K562 (cell line): ENCODE measurements around the gene RALGPS1. TPM values are rescaled to one million over a fixed set of nuclear protein-coding genes. Genes with fewer than 3 reads are reported as not detected.
A peak's percentile ranks its signal among the peaks of the same experiment; 100 is the strongest.

Experiments
- BRD9 ChIP-seq: fragments of 450-650 bp; IDR thresholded peaks from 2 replicates; pipeline ENCODE4 v1.6.1; 2018; ENCODE audit warnings: low read depth; ENCODE audit not compliant: partially characterized antibody
- DDX20 ChIP-seq: fragments of 450-650 bp; IDR thresholded peaks from 2 replicates; pipeline ENCODE4 v1.6.1; 2016; ENCODE audit warnings: missing genetic modification characterization, low read depth, mild to moderate bottlenecking, missing compliant biosample characterization, moderate library complexity
- GTF2A2 ChIP-seq: IDR thresholded peaks from 2 replicates; pipeline ENCODE4 v1.6.1; 2016; ENCODE audit warnings: mild to moderate bottlenecking, missing genetic modification characterization, missing compliant biosample characterization
- IRF2 ChIP-seq: sonication (generic); formaldehyde crosslinking; IDR thresholded peaks from 2 replicates; pipeline ENCODE4 v1.8.1; 2022; ENCODE audit warnings: mild to moderate bottlenecking, missing genetic modification reagents
- MEF2D ChIP-seq: conservative IDR thresholded peaks from 2 replicates; pipeline ENCODE4 v1.6.1; 2016; ENCODE audit warnings: low read depth, missing genetic modification characterization, missing compliant biosample characterization
- RAD21 ChIP-seq, 2 experiments: fragments of 250-450 bp in 1 of 2; fragments of 450-650 bp in 1 of 2; sonication (Bioruptor Pico) in 1 of 2; formaldehyde crosslinking in 1 of 2; IDR thresholded peaks in 1 of 2; conservative IDR thresholded peaks in 1 of 2; 2 replicates each; pipeline versions ENCODE4 v1.4.0 to v1.8.0; 2020 to 2022; ENCODE audit warnings: mild to moderate bottlenecking in 2 of 2, moderate library complexity in 1 of 2
- RBM14 ChIP-seq: fragments of 200-400 bp; formaldehyde crosslinking; IDR thresholded peaks from 2 replicates; pipeline ENCODE4 v1.6.1; 2018; ENCODE audit warnings: low read depth, mild to moderate bottlenecking, low read length, moderate library complexity, borderline replicate concordance; ENCODE audit not compliant: insufficient read depth
- RBM25 ChIP-seq: fragments of 200-400 bp; formaldehyde crosslinking; IDR thresholded peaks from 2 replicates; pipeline ENCODE4 v1.6.1; 2018; ENCODE audit warnings: low read length, low read depth, moderate library complexity; ENCODE audit not compliant: severe bottlenecking
- RUNX1 ChIP-seq: sonication (generic); IDR thresholded peaks from 2 replicates; pipeline ENCODE4 v1.6.1; 2016; ENCODE audit warnings: antibody characterized with exemption, low read depth
- SMARCA5 ChIP-seq: fragments of 450-650 bp; IDR thresholded peaks from 2 replicates; pipeline ENCODE4 v1.6.1; 2016
- SRSF3 ChIP-seq: fragments of 200-400 bp; formaldehyde crosslinking; IDR thresholded peaks from 2 replicates; pipeline ENCODE4 v1.6.1; 2016; ENCODE audit warnings: mild to moderate bottlenecking, low read length, moderate library complexity; ENCODE audit not compliant: insufficient read depth
- polyA plus RNA-seq, 8 experiments: library from polyadenylated mRNA; depleted of rRNA in 4 of 8; stranded (reverse) in 5 of 8; unstranded in 3 of 8; fragments of >200 nt; fragmentation: Nextera tagmentation in 2 of 8; fragmentation: Illumina TruSeq in 1 of 8; extraction: Ambion mirVana in 2 of 8; extraction: Trizol in 1 of 8; gene quantifications; 2 replicates each; pipeline versions ENCODE4 v1.2.1 to v1.2.3, GENCODE V29; 2011 to 2014; ENCODE audit warnings: inconsistent platforms in 1 of 8, missing spikeins in 1 of 8
- total RNA-seq, 7 experiments: library from RNA; depleted of rRNA in 6 of 7; stranded (reverse); fragments of >200 nt in 6 of 7; fragmentation: Illumina TruSeq in 2 of 7; extraction: Trizol in 2 of 7; gene quantifications; 2 replicates each; pipeline versions ENCODE4 v1.2.1 to v1.2.3, GENCODE V29; 2011 to 2021; ENCODE audit warnings: low replicate concordance in 1 of 7
- TF ChIP-seq, protein P1 (sequence below): fragments of 450-650 bp; formaldehyde crosslinking; IDR thresholded peaks from 2 replicates; pipeline ENCODE4 v1.4.0; 2022; ENCODE audit warnings: missing genetic modification characterization
- TF ChIP-seq, protein P2 (sequence below): sonication (generic); formaldehyde crosslinking; IDR thresholded peaks from 2 replicates; pipeline ENCODE4 v1.5.0; 2020; ENCODE audit warnings: missing genetic modification reagents
- TF ChIP-seq, protein P3 (sequence below): fragments of 450-650 bp; IDR thresholded peaks from 2 replicates; pipeline ENCODE4 v1.6.1; 2014; ENCODE audit warnings: low read depth, mild to moderate bottlenecking, moderate library complexity, borderline replicate concordance

RALGPS1 gene
- total and polyA plus RNA-seq, 9 of the 15 experiments (the other 6 are each of a cell fraction or from before 2014, with no cell fraction given) = 0.04 to 2.6 (median 1.5) TPM

DNA sequence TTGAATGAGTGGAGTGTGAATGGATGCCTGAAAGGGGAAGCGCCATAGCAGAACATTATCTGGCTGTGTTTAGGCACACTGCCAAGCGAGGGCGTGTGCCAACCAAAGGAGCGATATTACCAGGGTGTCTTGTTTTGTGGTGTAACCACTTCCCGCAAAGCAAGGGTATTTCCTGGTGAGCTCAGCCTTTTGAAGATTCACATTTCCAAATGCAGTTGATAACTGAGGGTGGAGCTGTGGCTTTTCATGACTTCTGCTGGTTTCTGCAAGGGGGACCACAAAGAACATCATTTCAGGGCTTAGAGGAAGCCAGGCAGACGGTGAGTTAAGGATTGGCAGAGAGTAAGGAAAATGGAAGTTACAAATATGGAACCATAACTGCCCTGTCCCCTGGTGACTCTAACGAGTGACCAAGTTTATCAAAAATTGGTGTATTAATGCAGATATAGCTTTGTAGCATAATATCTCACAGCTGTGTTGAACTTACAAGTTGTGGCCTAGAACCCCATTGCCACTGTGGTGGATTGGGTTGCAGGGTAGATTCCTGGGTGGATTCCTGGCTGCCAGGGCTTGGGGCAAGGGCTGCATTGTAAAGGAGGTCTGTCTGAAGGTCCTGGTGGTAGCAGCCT is 71.4 kb downstream of the RALGPS1 start (continued):
- TF ChIP-seq, protein P1, sequence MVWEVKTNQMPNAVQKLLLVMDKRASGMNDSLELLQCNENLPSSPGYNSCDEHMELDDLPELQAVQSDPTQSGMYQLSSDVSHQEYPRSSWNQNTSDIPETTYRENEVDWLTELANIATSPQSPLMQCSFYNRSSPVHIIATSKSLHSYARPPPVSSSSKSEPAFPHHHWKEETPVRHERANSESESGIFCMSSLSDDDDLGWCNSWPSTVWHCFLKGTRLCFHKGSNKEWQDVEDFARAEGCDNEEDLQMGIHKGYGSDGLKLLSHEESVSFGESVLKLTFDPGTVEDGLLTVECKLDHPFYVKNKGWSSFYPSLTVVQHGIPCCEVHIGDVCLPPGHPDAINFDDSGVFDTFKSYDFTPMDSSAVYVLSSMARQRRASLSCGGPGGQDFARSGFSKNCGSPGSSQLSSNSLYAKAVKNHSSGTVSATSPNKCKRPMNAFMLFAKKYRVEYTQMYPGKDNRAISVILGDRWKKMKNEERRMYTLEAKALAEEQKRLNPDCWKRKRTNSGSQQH = no peak
- no peak for TF ChIP-seq BRD9
- TF ChIP-seq, protein P2, sequence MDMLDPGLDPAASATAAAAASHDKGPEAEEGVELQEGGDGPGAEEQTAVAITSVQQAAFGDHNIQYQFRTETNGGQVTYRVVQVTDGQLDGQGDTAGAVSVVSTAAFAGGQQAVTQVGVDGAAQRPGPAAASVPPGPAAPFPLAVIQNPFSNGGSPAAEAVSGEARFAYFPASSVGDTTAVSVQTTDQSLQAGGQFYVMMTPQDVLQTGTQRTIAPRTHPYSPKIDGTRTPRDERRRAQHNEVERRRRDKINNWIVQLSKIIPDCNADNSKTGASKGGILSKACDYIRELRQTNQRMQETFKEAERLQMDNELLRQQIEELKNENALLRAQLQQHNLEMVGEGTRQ (CRISPR knock-in tag) = no peak
- TF ChIP-seq RAD21 (CRISPR knock-in tag; conservative IDR thresholded peaks at IDR 0.05 in 1 of 2, IDR thresholded peaks at IDR 0.05 in 1 of 2) = peak in 1 of 2 experiments; percentile 37; a peak in 1 of 4 replicates
- no peak for TF ChIP-seq DDX20 (tag)
- TF ChIP-seq, protein P3, sequence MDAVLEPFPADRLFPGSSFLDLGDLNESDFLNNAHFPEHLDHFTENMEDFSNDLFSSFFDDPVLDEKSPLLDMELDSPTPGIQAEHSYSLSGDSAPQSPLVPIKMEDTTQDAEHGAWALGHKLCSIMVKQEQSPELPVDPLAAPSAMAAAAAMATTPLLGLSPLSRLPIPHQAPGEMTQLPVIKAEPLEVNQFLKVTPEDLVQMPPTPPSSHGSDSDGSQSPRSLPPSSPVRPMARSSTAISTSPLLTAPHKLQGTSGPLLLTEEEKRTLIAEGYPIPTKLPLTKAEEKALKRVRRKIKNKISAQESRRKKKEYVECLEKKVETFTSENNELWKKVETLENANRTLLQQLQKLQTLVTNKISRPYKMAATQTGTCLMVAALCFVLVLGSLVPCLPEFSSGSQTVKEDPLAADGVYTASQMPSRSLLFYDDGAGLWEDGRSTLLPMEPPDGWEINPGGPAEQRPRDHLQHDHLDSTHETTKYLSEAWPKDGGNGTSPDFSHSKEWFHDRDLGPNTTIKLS = no peak
- no peak for TF ChIP-seq IRF2 (CRISPR knock-in tag)
- no peak for TF ChIP-seq GTF2A2
- no peak for TF ChIP-seq MEF2D (tag)
- TF ChIP-seq RBM25 = no peak
- TF ChIP-seq SRSF3 = no peak
- peak; percentile 63; the same call in 1 of the 2 replicates for TF ChIP-seq RUNX1
- TF ChIP-seq RBM14 = no peak
- no peak for TF ChIP-seq SMARCA5
- TF ChIP-seq, all 486 proteins: peak for 33
